ENCODE measurements around the gene IGF2.

The IGF2 gene

GRCh38 chr11:2090172-2091111 is 48.7 kb downstream of the IGF2 start:
- no peak for DNase-seq (ENCODE audit: extremely low read depth, low read depth)
- H3K4me3 ChIP-seq (replicated peaks; ENCODE audit: low read depth, low read length) = no peak overlapping the region
- TF ChIP-seq CTCF (IDR thresholded peaks at IDR 0.05; ENCODE audit: low read depth, low read length, missing control alignments) = no peak

GRCh38 chr11:2089536-2090165 is 49.5 kb downstream of the IGF2 start:
- no peak for DNase-seq (ENCODE audit: extremely low read depth, low read depth)
- H3K4me3 ChIP-seq (replicated peaks; ENCODE audit: low read depth, low read length) = no peak overlapping the region
- no peak for TF ChIP-seq CTCF (IDR thresholded peaks at IDR 0.05; ENCODE audit: low read depth, low read length, missing control alignments)

DNA sequence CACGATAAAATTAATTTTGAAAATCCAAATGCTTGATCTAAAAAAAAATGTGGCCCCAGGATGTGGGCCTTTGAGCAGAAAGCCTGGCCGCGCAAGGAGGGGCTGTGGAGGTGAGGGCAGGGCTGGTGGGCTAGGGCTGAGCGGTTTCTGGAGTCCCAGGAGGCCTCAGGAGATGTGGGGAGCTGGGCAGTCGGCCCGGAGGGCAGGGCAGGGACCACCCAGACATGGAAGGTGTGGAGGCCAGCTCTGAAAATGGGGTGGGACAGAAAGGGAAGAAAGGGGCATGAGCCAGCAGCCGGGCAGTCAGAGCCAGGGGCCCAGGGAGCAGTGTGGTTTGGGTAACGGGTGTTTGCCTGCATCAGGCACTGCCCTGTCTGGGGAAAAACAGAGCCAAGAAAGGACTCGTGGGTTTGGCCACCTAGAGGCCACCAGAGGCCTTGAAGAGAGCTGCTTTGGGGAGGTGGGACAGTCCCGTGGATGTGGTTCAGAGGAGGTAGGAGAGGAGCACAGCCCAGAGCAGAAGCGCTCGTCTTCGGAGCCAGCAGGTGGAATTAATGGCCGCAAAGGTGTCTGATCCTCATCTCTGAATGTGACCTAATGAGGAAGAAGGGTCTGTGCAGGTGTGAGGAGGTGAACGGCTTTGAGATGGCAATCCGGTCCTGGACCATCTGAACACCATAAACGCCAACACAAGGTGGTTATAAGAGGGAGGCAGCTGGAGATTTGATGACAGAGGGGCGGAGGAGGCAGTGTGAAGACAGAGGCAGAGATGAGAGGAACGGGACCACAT is 50.2 kb downstream of the IGF2 start:
- no peak overlapping the region for H3K4me3 ChIP-seq (replicated peaks; ENCODE audit: low read depth, low read length)
- no peak for TF ChIP-seq CTCF (IDR thresholded peaks at IDR 0.05; ENCODE audit: low read depth, low read length, missing control alignments)
- DNase-seq (ENCODE audit: extremely low read depth, low read depth) = no peak

- DNase-seq (ENCODE audit: extremely low read depth, low read depth) = no peak
- no peak overlapping the region for H3K4me3 ChIP-seq (replicated peaks; ENCODE audit: low read depth, low read length)
- TF ChIP-seq CTCF (IDR thresholded peaks at IDR 0.05; ENCODE audit: low read depth, low read length, missing control alignments) = no peak
These were observed 50.9 kb downstream of the IGF2 start for GRCh38 chr11:2088284-2088683.

- H3K4me3 ChIP-seq (replicated peaks; ENCODE audit: low read depth, low read length) = no peak overlapping the region
- DNase-seq (ENCODE audit: extremely low read depth, low read depth) = no peak
- no peak for TF ChIP-seq CTCF (IDR thresholded peaks at IDR 0.05; ENCODE audit: low read depth, low read length, missing control alignments)
These were observed 52.7 kb downstream of the IGF2 start for GRCh38 chr11:2086239-2087040.
